Activated CD8-positive, alpha-beta memory T cell treated with anti-CD3 and anti-CD28 coated beads, Interleukin-2, amount 50 U/mL, for 4 hours (primary cell): ENCODE data around the gene GOLGA7B.
A peak's percentile ranks its signal among the peaks of the same experiment; 100 is the strongest.

Experiments used
- DNase-seq: peaks from one replicate; pipeline ENCODE4 v3.0.0-alpha.2; 2020

GOLGA7B gene

GRCh38 chr10:97849687-97850402 is at the start of gene GOLGA7B:
GOLGA7B (plus strand) TSS chr10:97849843; CDS start chr10:97850304, 461 bp downstream.
- DNase-seq = peak; percentile 65

- DNase-seq = no peak
Measured at GRCh38 chr10:97800474-97800873, 49.2 kb upstream of the GOLGA7B start.

- no peak for DNase-seq
Measured at GRCh38 chr10:97801422-97801821, 48.2 kb upstream of the GOLGA7B start.

- DNase-seq = no peak
Measured at GRCh38 chr10:97805096-97805884, 44.4 kb upstream of the GOLGA7B start.

GRCh38 chr10:97805949-97806348 is 43.7 kb upstream of the GOLGA7B start:
- no peak for DNase-seq

- DNase-seq = no peak
Measured at GRCh38 chr10:97810446-97810845, 39.2 kb upstream of the GOLGA7B start.

- DNase-seq = no peak
Measured at GRCh38 chr10:97811958-97812357, 37.7 kb upstream of the GOLGA7B start.

- no peak for DNase-seq
Measured at GRCh38 chr10:97812696-97813095, 36.9 kb upstream of the GOLGA7B start.

- no peak for DNase-seq
Measured at GRCh38 chr10:97813311-97813710, 36.3 kb upstream of the GOLGA7B start.

GRCh38 chr10:97814996-97815395 is 34.6 kb upstream of the GOLGA7B start:
- no peak for DNase-seq

GRCh38 chr10:97816609-97817008 is 33.0 kb upstream of the GOLGA7B start:
- DNase-seq = no peak

GRCh38 chr10:97818572-97818971 is 31.1 kb upstream of the GOLGA7B start:
- no peak for DNase-seq

- no peak for DNase-seq
Measured at GRCh38 chr10:97820096-97820704, 29.4 kb upstream of the GOLGA7B start.

GRCh38 chr10:97821308-97822038 is 28.2 kb upstream of the GOLGA7B start:
- no peak for DNase-seq

- no peak for DNase-seq
Measured at GRCh38 chr10:97822261-97822687, 27.4 kb upstream of the GOLGA7B start.

- DNase-seq = no peak
Measured at GRCh38 chr10:97823734-97824133, 25.9 kb upstream of the GOLGA7B start.

GRCh38 chr10:97825020-97825760 is 24.5 kb upstream of the GOLGA7B start:
- DNase-seq = no peak

GRCh38 chr10:97826892-97827291 is 22.8 kb upstream of the GOLGA7B start:
- DNase-seq = no peak

- DNase-seq = no peak
Measured at GRCh38 chr10:97827702-97828291, 21.8 kb upstream of the GOLGA7B start.

- DNase-seq = no peak
Measured at GRCh38 chr10:97828721-97829120, 20.9 kb upstream of the GOLGA7B start.

GRCh38 chr10:97830064-97830463 is 19.6 kb upstream of the GOLGA7B start:
- DNase-seq = no peak

GRCh38 chr10:97831259-97831658 is 18.4 kb upstream of the GOLGA7B start:
- DNase-seq = no peak
